ENCODE measurements around the gene KMO. TPM values are rescaled to one million over a fixed set of nuclear protein-coding genes. Genes with fewer than 3 reads are reported as not detected.

KMO gene
- polyA plus RNA-seq, 3 donors = 4.7 to 9.0 (median 6.4) TPM

DNA sequence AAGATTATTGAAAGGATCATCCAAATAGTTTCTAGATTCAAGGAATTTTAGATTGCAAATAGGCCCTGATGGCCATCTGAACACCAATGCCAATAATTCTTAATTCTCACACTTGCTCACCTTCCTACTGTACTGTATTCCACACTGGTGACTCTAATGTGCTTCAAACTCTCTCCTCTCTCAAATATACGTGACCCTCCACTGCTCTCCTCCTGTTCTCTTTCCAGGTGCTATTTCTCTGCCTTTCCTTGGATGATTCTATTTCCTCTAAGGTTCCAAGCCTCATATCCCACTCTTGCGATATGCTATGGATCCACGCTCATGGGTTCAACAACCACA, 28.6 kb downstream of the KMO start:
- H3K4me3 ChIP-seq (replicated peaks in 1 of 3; ENCODE audit: low read depth in 2 of 3, low read length in 3 of 3) = peak overlapping the region in 1 of 3 experiments; percentile 54
- WGBS (ENCODE audit: insufficient coverage) = 81% methylated on average over 3 of the region's 3 CpGs
- no peaks in the 10 kb centered on the region for H3K9me3 ChIP-seq (replicated peaks in 1 of 2; ENCODE audit: control insufficient read depth in 1 of 2, insufficient read depth in 1 of 2, low read length in 2 of 2)
- intact Hi-C loops (cut with micrococcal nuclease) = no loop called here
- H3K79me2 ChIP-seq (ENCODE audit: insufficient read depth, low read length) = no peaks in the 10 kb centered on the region
- H3K4me3 Mint-ChIP-seq = peak overlapping the region in 1 of 2 donors; percentile 56
- H3K27ac ChIP-seq (ENCODE audit: low read depth in 1 of 2, low read length in 2 of 2) = peak overlapping the region in 1 of 2 donors; percentile 88
- peaks cover 18 to 27% of the 10 kb centered on the region in 2 donors for H3K4me1 ChIP-seq (ENCODE audit: control insufficient read depth in 1 of 2, insufficient read depth in 2 of 2, low read length in 2 of 2)
- H3K9me3 Mint-ChIP-seq = peaks cover 0 to 6% (median 3%) of the 10 kb centered on the region in 7 donors
- no peaks in the 10 kb centered on the region for H3K27me3 ChIP-seq (ENCODE audit: control insufficient read depth in 2 of 2, insufficient read depth in 2 of 2, low read length in 2 of 2)
- H3K36me3 ChIP-seq (replicated peaks in 1 of 2; ENCODE audit: control insufficient read depth in 1 of 2, insufficient read depth in 2 of 2, low read length in 2 of 2) = peaks cover 19 to 46% of the 10 kb centered on the region in 2 donors
- peaks cover 1 to 2% (median 2%) of the 10 kb centered on the region in 3 donors for H3K27me3 Mint-ChIP-seq (ENCODE audit: low read depth in 3 of 3)
- H3K4me2 ChIP-seq (replicated peaks; ENCODE audit: extremely low read depth, low read length, poor library complexity, severe bottlenecking) = peak overlapping the region; percentile 57
- H3K9ac ChIP-seq (ENCODE audit: insufficient read depth, low read length, poor library complexity, severe bottlenecking) = no peak overlapping the region
- no peak for DNase-seq
- H4K20me1 ChIP-seq (ENCODE audit: insufficient read depth, low read length) = no peaks in the 10 kb centered on the region
- H3K36me3 Mint-ChIP-seq = peaks cover 52 to 53% of the 10 kb centered on the region in 2 donors
- H3K4me1 Mint-ChIP-seq = peaks cover 41% of the 10 kb centered on the region
- H3K27ac Mint-ChIP-seq = peak overlapping the region; percentile 80 to 93 (median 86)
- no peak overlapping the region for H2AFZ ChIP-seq (ENCODE audit: insufficient read depth, low read depth, low read length, poor library complexity, severe bottlenecking)
- TF ChIP-seq, protein P1, sequence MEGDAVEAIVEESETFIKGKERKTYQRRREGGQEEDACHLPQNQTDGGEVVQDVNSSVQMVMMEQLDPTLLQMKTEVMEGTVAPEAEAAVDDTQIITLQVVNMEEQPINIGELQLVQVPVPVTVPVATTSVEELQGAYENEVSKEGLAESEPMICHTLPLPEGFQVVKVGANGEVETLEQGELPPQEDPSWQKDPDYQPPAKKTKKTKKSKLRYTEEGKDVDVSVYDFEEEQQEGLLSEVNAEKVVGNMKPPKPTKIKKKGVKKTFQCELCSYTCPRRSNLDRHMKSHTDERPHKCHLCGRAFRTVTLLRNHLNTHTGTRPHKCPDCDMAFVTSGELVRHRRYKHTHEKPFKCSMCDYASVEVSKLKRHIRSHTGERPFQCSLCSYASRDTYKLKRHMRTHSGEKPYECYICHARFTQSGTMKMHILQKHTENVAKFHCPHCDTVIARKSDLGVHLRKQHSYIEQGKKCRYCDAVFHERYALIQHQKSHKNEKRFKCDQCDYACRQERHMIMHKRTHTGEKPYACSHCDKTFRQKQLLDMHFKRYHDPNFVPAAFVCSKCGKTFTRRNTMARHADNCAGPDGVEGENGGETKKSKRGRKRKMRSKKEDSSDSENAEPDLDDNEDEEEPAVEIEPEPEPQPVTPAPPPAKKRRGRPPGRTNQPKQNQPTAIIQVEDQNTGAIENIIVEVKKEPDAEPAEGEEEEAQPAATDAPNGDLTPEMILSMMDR (IDR thresholded peaks at IDR 0.05) = no peak

DNA sequence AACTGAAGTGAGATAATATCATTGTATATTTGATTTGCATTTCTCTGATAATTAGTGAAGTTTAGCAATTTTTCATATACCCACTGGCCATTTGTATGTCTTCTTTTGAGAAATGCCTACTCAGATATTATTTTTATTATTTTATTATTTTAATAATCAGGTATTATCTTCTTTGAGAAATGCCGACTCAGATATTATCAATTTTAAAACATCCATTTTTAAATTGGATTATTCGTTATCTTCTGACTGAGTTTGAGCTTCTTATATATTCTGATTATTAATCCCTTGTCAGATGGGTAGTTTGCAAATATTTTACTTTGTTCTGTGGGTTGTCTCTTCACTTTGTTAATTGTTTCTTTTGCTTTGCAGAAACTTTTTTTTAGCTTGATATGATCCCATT, 37.7 kb downstream of the KMO start:
- no peak overlapping the region for H3K27ac ChIP-seq (ENCODE audit: low read depth in 1 of 2, low read length in 2 of 2)
- no peaks in the 10 kb centered on the region for H3K27me3 ChIP-seq (ENCODE audit: control insufficient read depth in 2 of 2, insufficient read depth in 2 of 2, low read length in 2 of 2)
- Mint-ChIP-seq H3K9me3 (peaks cover 0 to 5% (median 2%) of the 10 kb centered on the region in 7 donors), H3K27ac (no peak overlapping the region), H3K4me3 (no peak overlapping the region), H3K27me3 (ENCODE audit: low read depth in 3 of 3) (peaks cover 0 to 3% (median 3%) of the 10 kb centered on the region in 3 donors), H3K4me1 (peaks cover 6% of the 10 kb centered on the region), H3K36me3 (peaks cover 56 to 64% of the 10 kb centered on the region in 2 donors)
- H4K20me1 ChIP-seq (ENCODE audit: insufficient read depth, low read length) = no peaks in the 10 kb centered on the region
- H2AFZ ChIP-seq (ENCODE audit: insufficient read depth, low read depth, low read length, poor library complexity, severe bottlenecking) = no peak overlapping the region
- H3K79me2 ChIP-seq (ENCODE audit: insufficient read depth, low read length) = no peaks in the 10 kb centered on the region
- intact Hi-C loops (cut with micrococcal nuclease) = no loop called here
- H3K36me3 ChIP-seq (replicated peaks in 1 of 2; ENCODE audit: control insufficient read depth in 1 of 2, insufficient read depth in 2 of 2, low read length in 2 of 2) = peaks cover 19 to 70% of the 10 kb centered on the region in 2 donors
- no peak overlapping the region for H3K9ac ChIP-seq (ENCODE audit: insufficient read depth, low read length, poor library complexity, severe bottlenecking)
- H3K4me1 ChIP-seq (ENCODE audit: control insufficient read depth in 1 of 2, insufficient read depth in 2 of 2, low read length in 2 of 2) = peaks cover 7% of the 10 kb centered on the region in 2 donors
- no peak for DNase-seq
- TF ChIP-seq, protein P1 (IDR thresholded peaks at IDR 0.05) = no peak
- H3K9me3 ChIP-seq (replicated peaks in 1 of 2; ENCODE audit: control insufficient read depth in 1 of 2, insufficient read depth in 1 of 2, low read length in 2 of 2) = peaks cover 0 to 3% of the 10 kb centered on the region in 2 donors
- no peak overlapping the region for H3K4me3 ChIP-seq (replicated peaks in 1 of 3; ENCODE audit: low read depth in 2 of 3, low read length in 3 of 3)
- WGBS (ENCODE audit: insufficient coverage) = no CpG with 5 or more reads among the region's 2 CpGs
- H3K4me2 ChIP-seq (replicated peaks; ENCODE audit: extremely low read depth, low read length, poor library complexity, severe bottlenecking) = no peak overlapping the region
